GM18508 (cell line): ENCODE measurements around the gene MED13L.
A peak's percentile ranks its signal among the peaks of the same experiment; 100 is the strongest.

Source experiments
- ATAC-seq: cut with Tn5 transposase; IDR thresholded peaks from one replicate; pipeline ENCODE4 v1.9.1; 2021; ENCODE audit warnings: moderate number of reproducible peaks; ENCODE audit not compliant: insufficient read depth, unreplicated experiment

Gene MED13L

GRCh38 chr12:116068853-116069252, 208.6 kb downstream of the MED13L start:
- ATAC-seq: no peak

GRCh38 chr12:116068371-116068770, 209.1 kb downstream of the MED13L start:
- ATAC-seq: no peak

GRCh38 chr12:116067892-116068291, 209.6 kb downstream of the MED13L start:
- ATAC-seq: no peak

GRCh38 chr12:116066381-116067230, 210.9 kb downstream of the MED13L start:
- no peak for ATAC-seq

- ATAC-seq: no peak
Observed at GRCh38 chr12:116065606-116066005, 211.9 kb downstream of the MED13L start.

GRCh38 chr12:116064493-116064892, 213.0 kb downstream of the MED13L start:
- ATAC-seq: no peak

GRCh38 chr12:116062698-116063097, 214.8 kb downstream of the MED13L start:
- ATAC-seq: no peak

- ATAC-seq: peak; percentile 85
Observed at GRCh38 chr12:116060764-116061163, 216.7 kb downstream of the MED13L start.

GRCh38 chr12:116059904-116060303, 217.6 kb downstream of the MED13L start:
- ATAC-seq: no peak

- no peak for ATAC-seq
Observed at GRCh38 chr12:116058574-116058973, 218.9 kb downstream of the MED13L start.

- ATAC-seq: no peak
Observed at GRCh38 chr12:116057356-116057755, 220.1 kb downstream of the MED13L start.

GRCh38 chr12:116055895-116056607, 221.4 kb downstream of the MED13L start:
- no peak for ATAC-seq

- no peak for ATAC-seq
Observed at GRCh38 chr12:116054280-116054679, 223.2 kb downstream of the MED13L start.

- no peak for ATAC-seq
Observed at GRCh38 chr12:116053479-116054200, 223.9 kb downstream of the MED13L start.

GRCh38 chr12:116050275-116050674, 227.2 kb downstream of the MED13L start:
- no peak for ATAC-seq

GRCh38 chr12:116048879-116049278, 228.6 kb downstream of the MED13L start:
- no peak for ATAC-seq

GRCh38 chr12:116046039-116046438, 231.5 kb downstream of the MED13L start:
- ATAC-seq: no peak

GRCh38 chr12:116045150-116045549, 232.3 kb downstream of the MED13L start:
- ATAC-seq: no peak

GRCh38 chr12:116043659-116044535, 233.6 kb downstream of the MED13L start:
- ATAC-seq: no peak

GRCh38 chr12:116040402-116040801, 237.1 kb downstream of the MED13L start:
- ATAC-seq: no peak
